Activated T-cell treated with anti-CD3 and anti-CD28 coated beads, Interleukin-2, amount 50 U/mL, for 72 hours (primary cell): ENCODE results near the gene EIF4E2. TPM values are rescaled to one million over a fixed set of nuclear protein-coding genes. Genes with fewer than 3 reads are reported as not detected.

Source experiments
- ATAC-seq, 2 donors: fragments of 150-1000 bp; cut with Tn5 transposase; replicated peaks in 1 of 2; 2 replicates each; pipeline ENCODE4 v1.10.0; 2021; ENCODE audit warnings: moderate library complexity in 2 of 2, mild to moderate bottlenecking in 1 of 2
- DNase-seq, 2 donors: peaks; one replicate each; pipeline ENCODE4 v3.0.0; 2021 to 2022; ENCODE audit warnings: mixed read lengths in 1 of 2
- H3K27ac Mint-ChIP-seq: one replicate; pipeline ENCODE4 v1.8.0; 2022; ENCODE audit warnings: mild to moderate bottlenecking, moderate library complexity, mixed read lengths
- H3K27me3 Mint-ChIP-seq: one replicate; pipeline ENCODE4 v1.8.0; 2022; ENCODE audit warnings: low read depth, mixed read lengths
- H3K36me3 Mint-ChIP-seq, 2 donors: one replicate each; pipeline ENCODE4 v1.8.0; 2022; ENCODE audit warnings: mixed read lengths in 2 of 2, mild to moderate bottlenecking in 1 of 2; ENCODE audit not compliant: insufficient read depth in 2 of 2
- H3K4me1 Mint-ChIP-seq: one replicate; pipeline ENCODE4 v1.8.0; 2022; ENCODE audit warnings: low read depth, mixed read lengths
- H3K4me3 Mint-ChIP-seq, 2 donors: one replicate each; pipeline ENCODE4 v1.8.0; 2022; ENCODE audit warnings: mild to moderate bottlenecking in 2 of 2, mixed read lengths in 2 of 2, moderate library complexity in 2 of 2
- H3K9me3 Mint-ChIP-seq, 2 donors: one replicate each; pipeline ENCODE4 v1.8.0; 2022; ENCODE audit warnings: mixed read lengths in 2 of 2
- total RNA-seq, 2 donors: library from RNA; stranded (reverse); gene quantifications; one replicate each; pipeline ENCODE4 v1.2.3, GENCODE V29; 2022

Gene EIF4E2
- total RNA-seq, 2 donors from 2014 or later, result 42.6 to 42.7 TPM

DNA sequence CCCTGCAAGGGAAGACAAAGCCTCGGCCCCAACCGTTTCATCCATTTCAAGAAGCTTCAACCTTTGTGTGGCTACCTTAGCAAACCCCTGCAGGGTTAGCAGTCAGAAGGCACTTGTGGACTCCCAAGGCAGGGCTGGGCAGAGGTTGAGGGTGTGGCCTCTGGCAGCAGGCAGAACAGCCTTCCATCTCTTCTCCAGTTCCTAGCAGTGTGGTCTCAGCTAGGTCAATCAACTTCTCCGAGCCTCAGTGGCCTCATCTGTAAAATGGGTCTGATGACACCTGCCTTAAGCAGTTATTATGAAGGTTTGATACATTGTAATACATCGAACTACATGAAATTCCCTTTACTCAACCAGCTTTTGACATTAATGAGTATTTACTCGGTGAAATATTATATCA lies 37.1 kb upstream of the EIF4E2 start:
- DNase-seq, result no peak
- Mint-ChIP-seq H3K4me3 (no peak overlapping the region), H3K27me3 (no peaks in the 10 kb centered on the region), H3K36me3 (no peaks in the 10 kb centered on the region), H3K9me3 (no peaks in the 10 kb centered on the region), H3K27ac (no peak overlapping the region), H3K4me1 (no peaks in the 10 kb centered on the region)
- ATAC-seq, result no peak

DNA sequence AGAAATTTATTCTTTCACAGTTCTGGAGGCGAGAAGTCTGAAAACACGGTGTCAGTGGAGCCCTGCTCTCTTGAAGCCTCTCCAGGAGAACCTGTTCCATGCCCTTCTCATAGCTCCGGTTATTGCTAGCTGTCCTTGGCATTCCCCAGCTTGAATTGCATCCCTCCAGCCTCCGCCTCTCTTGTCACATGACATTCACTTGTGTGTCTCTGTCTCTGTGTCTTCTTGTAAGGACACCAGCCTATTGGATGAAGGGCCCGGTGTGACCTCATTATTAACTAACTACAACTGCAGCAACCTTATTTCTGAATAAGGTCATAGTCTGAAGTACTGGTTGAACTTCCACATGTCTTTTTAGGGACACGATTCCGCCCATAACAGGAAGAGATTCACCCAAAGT lies 34.9 kb upstream of the EIF4E2 start:
- peaks cover 10% of the 10 kb centered on the region for H3K27me3 Mint-ChIP-seq
- DNase-seq (no peak), ATAC-seq (no peak)
- no peaks in the 10 kb centered on the region for H3K4me1 Mint-ChIP-seq
- H3K4me3 Mint-ChIP-seq, result no peak overlapping the region
- H3K36me3 Mint-ChIP-seq, result no peaks in the 10 kb centered on the region
- no peak overlapping the region for H3K27ac Mint-ChIP-seq
- H3K9me3 Mint-ChIP-seq, result no peaks in the 10 kb centered on the region

DNA sequence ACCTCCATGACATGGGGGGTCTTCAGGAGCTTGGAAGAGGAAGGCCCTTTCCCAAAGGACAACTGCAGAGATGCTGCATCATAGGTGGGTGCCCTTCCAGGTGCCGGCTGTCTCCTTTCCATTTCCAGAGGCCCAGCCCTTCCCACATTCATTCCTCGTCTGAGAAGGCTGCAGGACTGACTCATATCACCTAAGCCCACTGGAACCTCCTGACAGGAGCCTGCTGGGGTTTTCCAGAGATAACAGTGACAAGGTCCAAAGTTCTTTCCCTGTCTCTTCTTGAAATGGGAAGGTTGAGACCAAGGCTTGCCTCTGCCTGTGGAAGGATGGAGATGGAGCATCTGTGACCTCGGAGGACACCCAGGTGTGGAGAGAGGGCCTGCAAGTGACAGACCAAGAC lies 33.9 kb upstream of the EIF4E2 start:
- Mint-ChIP-seq H3K36me3 (no peaks in the 10 kb centered on the region), H3K27me3 (peaks cover 15% of the 10 kb centered on the region), H3K4me1 (no peaks in the 10 kb centered on the region), H3K4me3 (no peak overlapping the region), H3K27ac (no peak overlapping the region), H3K9me3 (no peaks in the 10 kb centered on the region)
- ATAC-seq, result no peak
- no peak for DNase-seq

DNA sequence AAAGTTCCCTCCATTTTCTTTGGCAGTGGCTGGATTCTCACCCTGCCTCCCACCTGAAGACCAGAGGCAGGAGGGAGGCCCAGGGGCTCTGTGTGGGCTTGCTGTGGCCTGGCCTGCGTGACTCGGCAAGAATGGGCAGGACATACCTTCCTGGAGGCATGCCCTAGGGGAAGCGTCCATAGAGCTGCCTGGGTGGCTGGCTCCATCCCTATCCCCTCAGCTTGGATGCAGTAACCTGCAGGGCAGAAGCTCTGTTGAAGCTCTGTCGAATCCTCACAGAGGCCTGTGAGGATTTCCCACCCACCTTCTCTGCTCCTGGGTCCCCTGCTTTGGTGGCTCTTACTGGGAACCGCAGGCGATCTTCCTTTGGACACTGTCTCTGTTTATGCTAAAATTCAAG lies 31.6 kb upstream of the EIF4E2 start:
- DNase-seq (no peak), ATAC-seq (no peak)
- H3K4me1 Mint-ChIP-seq, result peaks cover 9% of the 10 kb centered on the region
- no peak overlapping the region for H3K4me3 Mint-ChIP-seq
- peaks cover 23% of the 10 kb centered on the region for H3K27me3 Mint-ChIP-seq
- no peaks in the 10 kb centered on the region for H3K9me3 Mint-ChIP-seq
- H3K36me3 Mint-ChIP-seq, result no peaks in the 10 kb centered on the region
- no peak overlapping the region for H3K27ac Mint-ChIP-seq

DNA sequence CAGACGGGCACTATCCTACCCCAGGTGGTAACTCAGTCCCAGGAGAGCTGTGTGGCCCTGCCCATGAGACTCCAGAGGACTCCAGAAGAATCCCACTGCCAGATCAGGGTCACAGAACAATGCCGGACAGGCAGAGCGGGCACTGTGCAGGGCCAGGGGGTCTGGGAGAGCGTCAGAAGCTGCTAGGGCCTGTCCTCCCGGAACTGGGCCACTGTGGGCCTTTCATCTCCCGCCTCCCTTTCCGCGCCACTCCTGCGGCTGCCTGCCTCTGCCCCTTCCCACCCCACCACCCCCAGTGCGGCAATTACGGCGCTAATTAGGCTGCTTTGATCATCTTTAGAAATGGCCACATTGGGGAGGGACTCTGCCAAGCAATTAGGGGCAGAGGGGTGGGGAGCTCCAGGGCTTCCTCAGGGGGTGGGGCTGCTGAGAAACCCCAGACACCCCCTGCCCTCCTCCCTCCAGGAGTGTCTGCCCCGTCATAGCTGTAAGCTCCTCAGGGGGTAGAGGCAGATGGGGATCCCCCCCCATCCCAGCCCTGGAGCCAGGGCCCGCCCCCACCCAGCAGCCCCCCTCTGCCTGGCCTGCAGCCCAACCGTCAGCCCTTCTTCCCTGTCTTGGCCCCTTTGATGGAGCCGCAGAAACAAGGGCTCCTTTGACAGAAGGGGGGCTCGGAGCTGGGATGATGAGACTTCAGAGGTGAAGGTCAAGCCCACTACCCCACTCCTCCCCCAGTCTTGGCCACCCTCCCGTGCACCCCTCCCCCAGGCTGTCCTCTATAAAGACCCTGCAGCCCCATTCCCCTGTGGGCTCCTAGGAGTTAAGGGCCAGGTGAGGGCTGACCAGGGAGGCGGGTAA lies 30.7 kb upstream of the EIF4E2 start, which contains the start of gene PRSS56:
Gene PRSS56, plus strand, starts transcription at position 808 of the 858 bp plus-strand sequence. CDS start 211 bp downstream, outside the sequence.
- H3K4me3 Mint-ChIP-seq, result no peak within 1 kb of the TSS
- H3K9me3 Mint-ChIP-seq, result no peaks in the 10 kb centered on the region
- peaks cover 29% of the 10 kb centered on the region for H3K27me3 Mint-ChIP-seq
- H3K27ac Mint-ChIP-seq, result no peak within 1 kb of the TSS
- DNase-seq, result no peak
- no peak for ATAC-seq
- H3K36me3 Mint-ChIP-seq, result no peaks in the 10 kb centered on the region
- H3K4me1 Mint-ChIP-seq, result peaks cover 9% of the 10 kb centered on the region

DNA sequence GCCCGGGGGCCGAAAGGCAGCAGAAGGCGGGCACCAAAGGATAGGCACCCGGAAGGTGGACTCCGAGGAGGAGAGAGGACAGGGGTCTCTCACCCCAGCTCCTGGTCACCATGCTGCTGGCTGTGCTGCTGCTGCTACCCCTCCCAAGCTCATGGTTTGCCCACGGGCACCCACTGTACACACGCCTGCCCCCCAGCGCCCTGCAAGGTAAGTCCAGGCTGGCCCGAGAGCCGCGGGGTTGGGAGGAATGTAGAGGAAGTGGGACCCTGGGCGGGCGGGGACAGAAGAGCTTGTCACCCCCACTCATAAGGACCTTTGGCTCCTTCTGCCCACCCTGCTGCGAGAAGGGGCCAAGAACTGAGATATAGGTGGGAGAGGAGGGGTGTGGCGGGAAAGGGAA lies 30.0 kb upstream of the EIF4E2 start:
- Mint-ChIP-seq H3K27me3 (peaks cover 29% of the 10 kb centered on the region), H3K9me3 (no peaks in the 10 kb centered on the region), H3K27ac (no peak overlapping the region), H3K36me3 (no peaks in the 10 kb centered on the region), H3K4me3 (no peak overlapping the region), H3K4me1 (peaks cover 9% of the 10 kb centered on the region)
- no peak for ATAC-seq
- DNase-seq, result no peak

DNA sequence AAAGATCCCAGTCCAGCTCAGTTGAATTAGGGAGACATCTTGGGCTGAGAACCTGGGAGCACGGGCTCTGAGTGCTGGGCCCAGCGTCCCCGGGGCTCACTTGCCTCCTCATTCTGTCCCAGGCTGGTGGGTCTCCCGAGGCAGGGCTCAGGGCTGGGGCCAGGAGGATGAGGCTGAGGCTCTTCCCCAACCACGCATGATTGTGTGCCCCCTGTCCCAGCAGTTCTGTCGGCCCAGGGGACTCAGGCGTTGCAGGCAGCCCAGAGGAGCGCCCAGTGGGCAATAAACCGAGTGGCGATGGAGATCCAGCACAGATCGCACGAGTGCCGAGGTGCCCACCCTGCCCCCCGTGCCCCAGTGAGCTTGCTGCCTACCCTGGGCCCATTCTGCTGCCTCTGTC lies 29.4 kb upstream of the EIF4E2 start:
- ATAC-seq (no peak), DNase-seq (no peak)
- peak overlapping the region in 1 of 2 donors; percentile 76 for H3K4me3 Mint-ChIP-seq
- no peak overlapping the region for H3K27ac Mint-ChIP-seq
- H3K4me1 Mint-ChIP-seq, result peaks cover 9% of the 10 kb centered on the region
- peaks cover 29% of the 10 kb centered on the region for H3K27me3 Mint-ChIP-seq
- H3K36me3 Mint-ChIP-seq, result no peaks in the 10 kb centered on the region
- H3K9me3 Mint-ChIP-seq, result no peaks in the 10 kb centered on the region

DNA sequence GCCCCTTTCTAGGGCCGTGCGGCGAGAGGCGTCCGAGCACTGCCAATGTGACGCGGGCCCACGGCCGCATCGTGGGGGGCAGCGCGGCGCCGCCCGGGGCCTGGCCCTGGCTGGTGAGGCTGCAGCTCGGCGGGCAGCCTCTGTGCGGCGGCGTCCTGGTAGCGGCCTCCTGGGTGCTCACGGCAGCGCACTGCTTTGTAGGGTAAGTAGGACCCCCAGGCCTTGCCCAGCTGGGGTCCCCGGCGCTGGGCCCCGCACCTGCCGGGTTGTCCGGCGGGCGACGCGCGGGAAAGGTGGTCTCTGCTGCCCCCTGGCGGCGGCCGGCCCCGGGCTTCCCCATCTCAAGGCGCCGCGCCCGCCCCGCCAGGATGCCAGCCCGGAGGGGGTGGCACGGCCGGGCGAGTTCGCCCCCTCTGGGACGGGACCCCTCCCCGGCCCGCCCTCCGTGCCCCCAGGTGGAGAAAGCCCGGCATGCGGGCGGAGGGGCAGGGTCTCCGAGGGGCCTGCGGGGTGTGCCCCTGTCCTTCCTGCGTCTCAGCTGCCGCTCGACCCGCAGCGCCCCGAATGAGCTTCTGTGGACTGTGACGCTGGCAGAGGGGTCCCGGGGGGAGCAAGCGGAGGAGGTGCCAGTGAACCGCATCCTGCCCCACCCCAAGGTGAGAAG lies 28.4 kb upstream of the EIF4E2 start:
- peak overlapping the region; percentile 57 to 60 for H3K4me3 Mint-ChIP-seq
- no peak overlapping the region for H3K27ac Mint-ChIP-seq
- H3K4me1 Mint-ChIP-seq, result peaks cover 9% of the 10 kb centered on the region
- no peaks in the 10 kb centered on the region for H3K36me3 Mint-ChIP-seq
- H3K9me3 Mint-ChIP-seq, result no peaks in the 10 kb centered on the region
- ATAC-seq (peak; percentile 70 to 78), DNase-seq (peak; percentile 78 to 83)
- peaks cover 29% of the 10 kb centered on the region for H3K27me3 Mint-ChIP-seq

DNA sequence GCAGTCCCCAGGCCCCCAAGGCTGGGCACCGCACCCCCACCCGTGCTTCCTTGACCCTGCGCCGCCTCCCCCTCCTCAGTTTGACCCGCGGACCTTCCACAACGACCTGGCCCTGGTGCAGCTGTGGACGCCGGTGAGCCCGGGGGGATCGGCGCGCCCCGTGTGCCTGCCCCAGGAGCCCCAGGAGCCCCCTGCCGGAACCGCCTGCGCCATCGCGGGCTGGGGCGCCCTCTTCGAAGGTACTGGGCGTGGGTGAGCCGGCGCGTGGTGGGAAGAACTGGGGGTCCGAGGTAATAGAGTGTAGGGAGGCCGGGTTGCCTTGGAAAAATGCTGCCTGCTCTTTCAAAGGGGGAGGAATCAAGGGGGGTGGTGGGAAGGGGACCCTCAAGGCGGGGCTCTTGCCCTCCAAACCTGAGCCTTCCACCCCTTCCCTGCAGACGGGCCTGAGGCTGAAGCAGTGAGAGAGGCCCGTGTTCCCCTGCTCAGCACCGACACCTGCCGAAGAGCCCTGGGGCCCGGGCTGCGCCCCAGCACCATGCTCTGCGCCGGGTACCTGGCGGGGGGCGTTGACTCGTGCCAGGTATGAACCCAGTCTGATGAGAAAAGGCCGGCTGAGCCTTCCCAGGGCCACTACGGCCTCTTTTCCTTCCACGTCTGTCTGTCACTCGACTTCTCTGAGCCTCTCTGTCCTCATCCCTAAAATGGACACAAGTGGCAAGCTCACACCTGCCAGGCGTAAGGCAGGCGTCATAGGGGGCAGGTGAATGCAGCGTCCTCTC lies 27.7 kb upstream of the EIF4E2 start:
- ATAC-seq, result no peak
- peaks cover 9% of the 10 kb centered on the region for H3K4me1 Mint-ChIP-seq
- H3K4me3 Mint-ChIP-seq, result peak overlapping the region; percentile 57 to 71
- H3K36me3 Mint-ChIP-seq, result no peaks in the 10 kb centered on the region
- no peak overlapping the region for H3K27ac Mint-ChIP-seq
- H3K27me3 Mint-ChIP-seq, result peaks cover 30% of the 10 kb centered on the region
- H3K9me3 Mint-ChIP-seq, result no peaks in the 10 kb centered on the region
- DNase-seq, result no peak

DNA sequence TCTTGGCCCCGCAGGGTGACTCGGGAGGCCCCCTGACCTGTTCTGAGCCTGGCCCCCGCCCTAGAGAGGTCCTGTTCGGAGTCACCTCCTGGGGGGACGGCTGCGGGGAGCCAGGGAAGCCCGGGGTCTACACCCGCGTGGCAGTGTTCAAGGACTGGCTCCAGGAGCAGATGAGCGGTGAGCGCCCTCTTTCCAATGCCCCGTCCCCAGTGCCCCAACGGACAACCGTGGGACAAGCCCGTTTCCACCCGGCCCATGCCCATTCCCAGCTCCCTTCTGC lies 27.1 kb upstream of the EIF4E2 start:
- Mint-ChIP-seq H3K9me3 (no peaks in the 10 kb centered on the region), H3K27me3 (peaks cover 35% of the 10 kb centered on the region), H3K4me1 (peaks cover 9% of the 10 kb centered on the region), H3K4me3 (peak overlapping the region; percentile 57 to 71), H3K27ac (no peak overlapping the region), H3K36me3 (no peaks in the 10 kb centered on the region)
- ATAC-seq, result no peak
- no peak for DNase-seq

DNA sequence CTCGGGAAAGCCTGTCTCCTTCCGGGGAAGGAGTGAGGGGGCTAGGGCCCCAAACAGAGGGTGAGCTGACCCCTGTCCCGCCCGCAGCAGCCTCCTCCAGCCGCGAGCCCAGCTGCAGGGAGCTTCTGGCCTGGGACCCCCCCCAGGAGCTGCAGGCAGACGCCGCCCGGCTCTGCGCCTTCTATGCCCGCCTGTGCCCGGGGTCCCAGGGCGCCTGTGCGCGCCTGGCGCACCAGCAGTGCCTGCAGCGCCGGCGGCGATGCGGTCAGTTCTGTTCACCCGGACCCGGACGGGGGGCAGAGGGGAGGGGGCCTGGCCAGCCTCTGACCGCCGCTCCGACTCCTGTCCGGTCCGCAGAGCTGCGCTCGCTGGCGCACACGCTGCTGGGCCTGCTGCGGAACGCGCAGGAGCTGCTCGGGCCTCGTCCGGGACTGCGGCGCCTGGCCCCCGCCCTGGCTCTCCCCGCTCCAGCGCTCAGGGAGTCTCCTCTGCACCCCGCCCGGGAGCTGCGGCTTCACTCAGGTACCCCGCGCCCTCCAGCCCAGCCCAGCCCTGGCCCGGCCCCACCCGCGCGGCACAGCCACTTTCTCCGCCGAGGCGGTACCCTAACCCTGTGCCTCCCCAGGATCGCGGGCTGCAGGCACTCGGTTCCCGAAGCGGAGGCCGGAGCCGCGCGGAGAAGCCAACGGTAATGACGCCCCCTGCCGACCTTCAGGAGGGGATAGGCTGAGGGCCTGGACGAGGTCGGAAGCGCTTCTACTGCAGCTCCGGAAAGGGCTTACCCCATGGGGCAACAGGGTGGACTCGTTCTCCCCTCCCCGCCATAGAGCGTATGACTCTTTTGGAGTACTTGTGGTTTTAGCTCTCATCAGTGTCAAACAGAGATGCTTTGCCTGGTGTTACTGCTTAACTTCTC lies 26.5 kb upstream of the EIF4E2 start:
- peaks cover 41% of the 10 kb centered on the region for H3K27me3 Mint-ChIP-seq
- ATAC-seq, result peak; percentile 55 to 64
- H3K9me3 Mint-ChIP-seq, result no peaks in the 10 kb centered on the region
- peaks cover 14% of the 10 kb centered on the region for H3K4me1 Mint-ChIP-seq
- H3K36me3 Mint-ChIP-seq, result no peaks in the 10 kb centered on the region
- DNase-seq, result peak; percentile 51 to 53
- no peak overlapping the region for H3K27ac Mint-ChIP-seq
- H3K4me3 Mint-ChIP-seq, result peak overlapping the region; percentile 19 to 54

DNA sequence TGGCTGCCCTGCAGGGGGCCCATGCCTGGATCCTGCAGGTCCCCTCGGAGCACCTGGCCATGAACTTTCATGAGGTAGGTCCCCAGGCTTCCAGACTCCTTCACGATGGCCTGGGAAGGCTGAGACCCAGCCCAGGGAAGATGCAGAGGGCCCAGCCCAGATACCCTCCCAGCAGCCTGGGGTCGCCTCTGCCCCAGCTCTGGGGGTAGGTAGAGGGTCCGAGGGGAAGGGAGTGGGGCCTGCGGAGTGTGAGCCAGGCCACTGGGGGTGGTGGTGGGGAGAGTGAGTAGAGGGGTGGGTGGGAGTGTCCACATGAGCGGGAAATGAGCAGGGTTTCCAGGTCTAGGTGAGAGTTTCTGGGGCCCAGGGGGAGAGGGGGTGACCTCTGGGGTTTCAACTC lies 25.7 kb upstream of the EIF4E2 start:
- DNase-seq (no peak), ATAC-seq (no peak)
- Mint-ChIP-seq H3K36me3 (no peaks in the 10 kb centered on the region), H3K27ac (no peak overlapping the region), H3K4me3 (peak overlapping the region; percentile 19 to 54), H3K9me3 (no peaks in the 10 kb centered on the region), H3K4me1 (peaks cover 16% of the 10 kb centered on the region), H3K27me3 (peaks cover 40% of the 10 kb centered on the region)
